Erythroblast (primary cell): ENCODE data around the gene TAOK3.
A peak's percentile ranks its signal among the peaks of the same experiment; 100 is the strongest.

Source experiments
- DNase-seq, 2 experiments: peaks; one replicate each; lab custom pipeline; 2025; lab: John Stamatoyannopoulos, UW
- GATA1 ChIP-seq: IDR thresholded peaks from 2 replicates; pipeline ENCODE4 v1.6.1; 2011; ENCODE audit warnings: low read depth, mild to moderate bottlenecking, control low read depth, low read length, moderate library complexity
- POLR2A ChIP-seq: IDR thresholded peaks from 2 replicates; pipeline ENCODE4 v1.6.1; 2011; ENCODE audit warnings: mild to moderate bottlenecking, low read length

The TAOK3 gene

GRCh38 chr12:118124333-118124874, 248.3 kb downstream of the TAOK3 start:
- TF ChIP-seq GATA1 (no peak), POLR2A (no peak)
- no peak for DNase-seq

DNA sequence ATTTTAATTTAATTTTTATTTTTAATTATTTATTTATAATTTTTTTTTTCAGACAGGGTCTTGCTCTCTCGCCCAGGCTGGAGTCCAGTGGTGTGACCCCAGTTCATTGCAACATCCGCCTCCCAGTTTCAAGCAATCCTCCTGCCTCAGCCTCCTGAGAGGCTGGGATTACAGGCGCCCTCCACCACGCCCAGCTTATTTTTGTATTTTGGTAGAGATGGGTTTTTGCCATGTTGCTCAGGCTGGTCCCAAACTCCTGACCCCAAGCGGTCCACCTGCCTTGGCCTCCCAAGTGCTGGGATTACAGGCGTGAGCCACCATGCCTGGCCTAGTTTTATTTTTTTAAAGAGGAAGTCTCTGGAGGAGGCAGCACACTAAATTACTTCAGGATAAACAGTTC, 250.4 kb downstream of the TAOK3 start:
- DNase-seq, result no peak
- no peak for TF ChIP-seq GATA1
- no peak for TF ChIP-seq POLR2A

DNA sequence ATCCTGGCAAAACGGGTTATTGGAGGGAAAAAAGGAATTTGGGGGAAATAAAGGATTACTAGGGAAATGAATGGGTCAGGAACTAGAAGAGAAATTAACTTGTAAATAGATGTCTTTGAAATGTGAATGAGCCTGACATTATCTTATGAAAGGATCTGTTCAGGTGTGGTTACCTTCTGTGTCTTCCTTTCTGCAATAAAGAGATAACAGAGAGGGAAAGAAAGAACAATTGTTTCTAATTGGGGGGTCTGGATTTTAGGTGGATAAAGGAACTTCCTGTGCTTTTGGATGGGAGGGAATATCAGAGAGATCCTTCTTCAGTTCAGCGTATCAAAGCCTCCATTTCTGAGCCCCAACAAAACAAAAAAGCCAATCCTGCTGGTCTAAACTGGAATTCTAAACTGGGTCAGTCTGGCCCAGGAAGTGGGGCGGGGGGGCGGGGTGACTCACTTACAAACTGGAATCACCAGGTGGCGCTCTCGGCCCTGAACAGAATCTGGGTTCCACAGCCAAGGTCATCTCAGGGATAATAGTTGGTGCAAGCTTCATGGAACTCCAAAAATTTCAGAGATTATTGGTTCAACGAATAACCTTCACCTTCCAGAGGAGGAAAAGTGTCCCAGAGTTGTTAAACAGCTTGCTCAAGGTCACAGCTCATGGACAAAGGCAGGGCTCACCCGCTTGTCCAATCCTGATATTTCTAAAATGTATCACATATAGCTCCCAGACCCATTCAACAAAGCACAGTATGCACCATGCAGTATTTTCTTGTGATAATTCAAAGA, 251.9 kb downstream of the TAOK3 start:
- DNase-seq, result peak; percentile 72 to 86

DNA sequence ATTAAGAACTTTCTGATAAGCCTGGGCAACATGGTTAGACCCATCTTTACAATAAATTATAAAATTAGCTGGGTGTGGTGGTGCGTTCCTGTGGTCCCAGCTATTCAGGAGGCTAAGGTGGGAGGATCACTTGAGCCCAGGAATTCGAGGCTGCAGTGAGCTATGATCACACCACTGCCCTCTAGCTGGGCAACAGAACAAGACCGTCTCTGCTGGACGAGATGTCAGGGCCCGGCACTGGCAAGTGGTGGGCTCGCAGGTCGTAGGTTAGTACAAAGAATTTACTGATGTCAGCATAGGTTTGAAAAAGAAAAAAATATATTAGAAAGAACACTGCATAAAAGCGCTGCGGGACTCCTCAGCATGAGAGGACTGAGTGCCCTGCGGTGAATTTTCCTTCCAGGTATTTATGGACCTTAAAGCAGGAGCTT, 253.2 kb downstream of the TAOK3 start:
- no peak for DNase-seq
- no peak for TF ChIP-seq POLR2A
- TF ChIP-seq GATA1, result no peak

More for the DNA sequence above, 251.9 kb downstream of the TAOK3 start:
- TF ChIP-seq GATA1, result no peak

GRCh38 chr12:118109088-118109487, 263.6 kb downstream of the TAOK3 start:
- TF ChIP-seq GATA1 (no peak), POLR2A (no peak)
- no peak for DNase-seq

- no peak for DNase-seq
- TF ChIP-seq GATA1 (no peak), POLR2A (no peak)
Observed at GRCh38 chr12:118107694-118108093, 265.0 kb downstream of the TAOK3 start.

- TF ChIP-seq GATA1 (no peak), POLR2A (no peak)
- no peak for DNase-seq
Observed at GRCh38 chr12:118107011-118107410, 265.7 kb downstream of the TAOK3 start.

DNA sequence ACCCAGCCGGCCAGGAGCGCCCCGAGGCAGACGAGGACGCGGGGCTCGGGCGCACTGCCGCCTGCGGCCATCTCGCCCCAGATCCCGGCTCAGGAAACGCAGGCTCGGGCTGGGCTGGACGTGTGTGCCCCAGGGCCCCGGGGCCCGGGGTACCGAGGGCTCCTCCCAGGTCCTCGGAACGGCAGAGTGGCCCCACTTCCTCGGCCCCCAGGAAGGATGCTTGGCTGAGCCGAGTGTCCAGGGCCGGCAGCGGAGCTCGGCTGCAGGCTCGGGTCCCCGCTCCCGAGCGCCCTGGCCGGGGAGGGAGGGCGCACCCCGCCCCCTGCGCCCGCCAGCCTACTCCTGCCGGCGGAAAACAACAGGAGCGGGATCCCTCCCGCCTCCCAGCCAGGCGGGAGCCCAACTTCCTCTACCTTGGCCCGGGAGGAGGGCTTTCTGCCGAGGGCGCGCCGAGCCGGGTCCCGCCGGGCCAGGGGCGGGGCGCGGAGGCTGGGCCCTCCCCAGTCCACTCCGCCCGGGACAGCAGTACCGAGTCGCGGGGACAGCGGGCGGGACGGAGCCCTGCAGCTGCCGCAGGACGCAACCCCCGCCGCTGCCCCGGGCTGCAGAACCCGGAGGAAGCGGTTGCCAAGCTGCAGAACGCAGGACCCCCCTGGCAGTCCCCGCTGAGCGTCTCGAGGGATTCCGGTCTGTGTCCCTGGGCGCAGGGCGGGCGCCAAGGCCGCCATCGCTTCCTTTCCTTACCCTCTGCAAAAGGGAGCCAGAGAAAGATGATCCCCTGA, 268.9 kb downstream of the TAOK3 start, which contains the start of gene VSIG10:
Gene VSIG10 (minus strand): TSS at position 411 of the 782 bp plus-strand sequence. CDS start 340 bp downstream, at position 71.
- peak; percentile 26 to 28 for DNase-seq
- TF ChIP-seq POLR2A, result no peak
- no peak for TF ChIP-seq GATA1

- no peak for DNase-seq
- TF ChIP-seq GATA1 (no peak), POLR2A (no peak)
Observed at GRCh38 chr12:118103201-118103600, 269.5 kb downstream of the TAOK3 start.

DNA sequence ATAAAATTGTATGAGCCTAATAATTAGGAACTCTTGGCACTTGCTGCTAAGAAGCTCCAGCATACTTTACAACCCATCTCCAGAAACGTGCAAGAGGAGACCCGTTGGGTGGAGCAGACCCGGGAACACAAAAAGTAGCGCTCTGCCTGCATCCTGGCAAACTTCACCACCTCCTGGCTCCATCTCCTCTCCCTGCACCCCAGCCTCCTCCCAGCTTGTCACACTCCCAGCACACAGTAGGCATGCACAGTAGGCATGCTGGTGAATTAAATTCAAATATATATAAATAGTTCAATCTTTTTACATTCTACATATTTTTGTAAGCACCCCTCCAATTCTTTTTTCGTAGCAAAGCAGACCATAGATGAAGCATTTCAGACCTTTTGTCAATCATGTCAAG, 270.1 kb downstream of the TAOK3 start:
- DNase-seq, result no peak
- TF ChIP-seq GATA1, result no peak
- no peak for TF ChIP-seq POLR2A

GRCh38 chr12:118102070-118102469, 270.6 kb downstream of the TAOK3 start:
- DNase-seq, result no peak
- no peak for TF ChIP-seq GATA1
- no peak for TF ChIP-seq POLR2A

- no peak for DNase-seq
- TF ChIP-seq GATA1 (no peak), POLR2A (no peak)
Observed at GRCh38 chr12:118101051-118101450, 271.7 kb downstream of the TAOK3 start.
